NOMO-1 treated with dmso at 0.1 percent for 144 hours (cell line): Measurements from ENCODE around the gene CYBC1.
A peak's percentile ranks its signal among the peaks of the same experiment; 100 is the strongest.
"Not testable (repeated sequence)": the region's sequence is repeated elsewhere in the genome, so short reads cannot be mapped to it uniquely, and the experiment has no call there.

Experiments used
- DNase-seq: peaks from one replicate; lab custom pipeline; 2025; ENCODE audit not compliant: unreplicated experiment; lab: John Stamatoyannopoulos, UW

The CYBC1 gene

GRCh38 chr17:82479602-82480001, 29.1 kb upstream of the CYBC1 start:
- DNase-seq, result no peak

GRCh38 chr17:82477934-82478333, 27.4 kb upstream of the CYBC1 start:
- DNase-seq, result no peak

GRCh38 chr17:82475458-82475857, 24.9 kb upstream of the CYBC1 start:
- no peak for DNase-seq

- no peak for DNase-seq
These were observed 23.9 kb upstream of the CYBC1 start for GRCh38 chr17:82474223-82475010.

GRCh38 chr17:82470065-82470464, 19.5 kb upstream of the CYBC1 start:
- no peak for DNase-seq

- no peak for DNase-seq
These were observed 18.1 kb upstream of the CYBC1 start for GRCh38 chr17:82468692-82469091.

- DNase-seq, result no peak
These were observed 14.6 kb upstream of the CYBC1 start for GRCh38 chr17:82465023-82465603.

GRCh38 chr17:82464567-82464929, 14.0 kb upstream of the CYBC1 start:
- DNase-seq, result no peak

GRCh38 chr17:82463925-82464566, 13.5 kb upstream of the CYBC1 start:
- DNase-seq, result no peak

- DNase-seq, result no peak
These were observed 12.8 kb upstream of the CYBC1 start for GRCh38 chr17:82463391-82463790.

- no peak for DNase-seq
These were observed 11.4 kb upstream of the CYBC1 start for GRCh38 chr17:82461827-82462524.

- not testable (repeated sequence) for DNase-seq
These were observed 9.4 kb upstream of the CYBC1 start for GRCh38 chr17:82459936-82460335.

- DNase-seq, result no peak
These were observed 8.4 kb upstream of the CYBC1 start for GRCh38 chr17:82458885-82459424.

- DNase-seq, result peak; percentile 98
These were observed 7.8 kb upstream of the CYBC1 start, which contains the start of gene NARF for GRCh38 chr17:82458179-82458884. NARF (plus strand) TSS chr17:82458741; CDS start chr17:82458804, 63 bp downstream.

- peak; percentile 75 for DNase-seq
These were observed 7.3 kb upstream of the CYBC1 start for GRCh38 chr17:82457929-82458178.

- DNase-seq, result no peak
These were observed 6.7 kb upstream of the CYBC1 start for GRCh38 chr17:82457073-82457928.

- not testable (repeated sequence) for DNase-seq
These were observed 3.2 kb upstream of the CYBC1 start for GRCh38 chr17:82453706-82454105.

- DNase-seq, result not testable (repeated sequence)
These were observed 2.6 kb upstream of the CYBC1 start for GRCh38 chr17:82453151-82453550.

- DNase-seq, result no peak
These were observed 1.6 kb upstream of the CYBC1 start for GRCh38 chr17:82452162-82452561.

GRCh38 chr17:82449883-82450356, 632 bp downstream of the CYBC1 start:
- DNase-seq, result no peak
